Measurements from ENCODE around the gene BEND7.

The BEND7 gene

DNA sequence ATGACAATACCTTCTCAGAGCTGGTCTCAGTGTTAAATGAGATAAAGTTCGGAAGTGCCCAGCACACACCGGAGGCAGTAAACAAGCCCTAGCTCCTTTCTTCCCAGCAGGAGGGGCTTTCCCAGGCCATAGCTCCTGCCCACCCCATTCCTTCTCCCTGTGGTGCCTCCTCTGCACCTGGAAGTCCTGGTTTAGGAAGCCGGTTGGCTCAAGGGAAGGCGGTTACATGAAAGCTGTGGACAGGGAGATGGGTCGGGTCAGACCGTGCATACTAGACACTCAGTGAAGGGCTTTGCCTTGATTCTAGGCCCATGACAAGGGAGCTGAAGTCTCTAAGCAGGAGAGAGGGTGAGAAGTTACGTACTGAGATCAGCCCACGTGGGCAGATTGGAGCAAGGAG, 8.6 kb downstream of the BEND7 start:
- no peak for FAIRE-seq

DNA sequence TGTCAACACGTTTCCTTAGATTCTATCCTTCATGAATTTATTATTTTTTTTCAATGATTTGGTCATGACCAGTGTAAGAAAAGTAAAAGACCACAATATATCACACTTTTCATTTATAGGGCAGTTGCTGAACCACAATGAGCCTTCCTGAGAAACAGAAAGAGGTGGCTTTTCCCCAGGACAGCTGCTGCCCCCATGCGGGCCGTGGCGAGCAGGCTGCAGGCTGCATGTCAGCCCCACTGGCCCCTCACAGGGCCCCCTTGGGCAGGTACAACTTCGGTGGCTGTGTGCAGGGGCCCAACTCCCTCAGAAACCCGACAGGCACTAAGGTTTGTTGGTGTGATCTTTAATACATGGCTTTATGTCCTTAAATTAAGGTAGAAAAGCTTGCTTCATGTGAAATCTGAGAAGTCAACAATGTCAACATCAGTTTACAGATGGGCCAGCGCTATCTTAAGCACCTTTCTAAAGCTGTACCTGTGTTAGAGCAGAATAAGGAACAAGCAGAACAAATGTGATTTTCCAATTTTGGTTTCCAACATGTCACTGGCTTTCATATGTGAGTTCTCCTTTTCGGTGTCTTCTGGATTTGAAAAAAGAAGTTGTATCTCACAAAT, 10.6 kb downstream of the BEND7 start:
- FAIRE-seq: no peak

DNA sequence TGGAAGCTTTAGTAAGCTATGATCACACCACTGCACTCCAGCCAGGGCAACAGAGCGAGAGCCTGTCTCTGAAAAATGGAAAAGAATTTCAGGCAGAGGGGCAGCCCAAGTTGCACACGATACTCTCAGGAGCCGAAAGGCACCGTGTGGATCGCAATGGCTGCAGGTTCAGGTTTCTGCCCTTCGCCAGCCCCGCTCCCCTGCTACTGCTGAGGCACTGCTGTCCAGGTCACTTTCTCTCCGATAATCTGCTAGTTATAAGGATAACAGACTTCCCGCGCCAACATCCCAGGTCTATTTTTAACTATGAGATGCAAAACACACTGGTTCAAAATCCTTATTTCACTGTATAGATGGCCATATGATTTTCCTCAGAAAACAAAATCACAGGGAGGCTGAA, 11.1 kb downstream of the BEND7 start:
- FAIRE-seq: no peak

DNA sequence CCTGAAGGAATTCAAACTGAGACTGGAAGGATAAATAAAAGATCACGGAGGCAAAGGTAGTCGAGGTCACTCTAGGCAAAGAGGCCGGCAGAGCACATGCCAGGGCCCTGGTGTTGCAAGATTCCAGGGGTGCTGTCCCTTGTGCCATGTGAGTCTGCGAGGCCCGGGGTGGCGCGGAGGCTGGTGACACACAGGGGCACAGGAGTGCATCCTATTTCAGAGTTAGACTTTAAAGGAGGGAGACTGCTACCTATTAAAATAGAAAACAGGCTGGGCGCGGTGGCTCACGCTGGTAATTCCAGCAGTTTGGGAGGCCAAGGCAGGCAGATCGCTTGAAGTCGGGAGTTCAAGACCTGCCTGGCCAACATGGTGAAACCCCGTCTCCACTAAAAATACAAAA, 12.6 kb downstream of the BEND7 start:
- no peak for FAIRE-seq

DNA sequence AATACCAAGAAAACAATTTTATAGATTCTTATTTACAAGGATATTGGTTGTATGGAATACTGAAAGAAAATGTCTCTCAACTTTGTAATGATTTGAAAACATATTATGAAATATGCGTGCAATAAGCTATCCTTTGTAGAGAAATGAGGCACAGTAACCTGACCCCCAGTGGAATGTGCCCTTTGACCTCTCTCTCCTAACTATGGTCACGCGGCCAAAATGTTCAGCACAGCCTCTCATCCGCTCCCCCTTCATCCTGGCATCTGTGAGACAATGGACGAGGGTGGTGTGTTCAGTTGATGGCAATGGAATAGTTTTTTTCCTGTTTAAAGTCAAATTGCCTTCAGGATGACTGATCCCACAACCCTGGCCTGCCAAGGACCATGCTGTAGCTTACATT, 13.3 kb downstream of the BEND7 start:
- FAIRE-seq: no peak

DNA sequence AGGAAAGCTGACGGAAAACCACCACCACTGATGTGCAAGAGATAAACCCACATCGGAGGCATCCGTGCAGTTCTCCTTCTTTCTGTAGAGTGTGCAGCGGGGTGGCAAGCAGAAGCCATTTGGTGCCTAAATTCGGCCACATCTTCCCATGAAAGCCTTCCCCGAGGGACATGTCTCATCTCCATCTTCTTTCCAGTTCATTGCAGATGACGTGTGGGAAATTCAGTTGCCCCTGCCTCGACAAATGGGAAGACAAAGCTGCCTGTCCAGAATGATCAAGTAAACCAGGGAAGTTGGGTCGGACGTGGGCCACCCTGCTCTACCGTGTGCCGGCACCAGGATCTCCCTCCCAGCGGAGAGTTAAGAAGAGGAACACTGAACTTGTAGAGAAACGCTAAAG, 14.5 kb downstream of the BEND7 start:
- FAIRE-seq: no peak

DNA sequence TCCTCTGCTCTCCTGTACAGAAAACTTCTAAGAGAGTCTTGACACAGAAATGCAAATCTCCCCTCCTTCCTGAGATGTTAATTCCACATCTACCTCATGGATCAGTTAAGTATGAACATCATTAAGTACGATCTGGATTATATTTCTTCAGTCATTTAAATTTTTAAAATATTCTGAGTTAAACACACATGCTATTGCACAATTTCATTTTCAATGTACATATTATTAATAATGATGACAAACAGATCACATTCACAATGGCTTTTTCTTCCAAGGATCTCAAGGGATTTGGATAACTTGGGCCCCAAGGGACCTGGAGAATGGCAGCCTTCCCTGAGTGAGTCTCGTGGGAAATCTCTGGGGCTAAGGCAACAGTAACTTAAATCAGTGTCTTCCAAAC, 16.2 kb downstream of the BEND7 start:
- no peak for FAIRE-seq

DNA sequence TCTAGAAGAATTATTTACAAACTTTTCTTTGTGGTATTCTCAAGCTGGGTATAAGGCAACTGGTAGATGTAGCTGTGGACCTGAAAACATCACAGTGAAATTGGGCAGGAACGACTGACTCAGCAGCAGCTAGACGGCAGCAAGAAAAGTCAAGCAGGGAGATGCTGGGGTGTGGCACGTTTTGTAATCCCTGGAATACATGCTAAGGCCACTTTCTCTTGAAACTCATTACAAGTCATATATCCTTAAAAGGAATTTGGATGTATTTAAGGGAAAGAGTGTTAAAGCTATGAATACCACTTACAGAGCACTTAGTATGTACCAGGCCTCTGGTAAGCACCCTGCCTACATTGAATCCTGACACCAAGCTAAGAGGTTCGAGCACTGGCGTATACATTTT, 17.4 kb downstream of the BEND7 start:
- no peak for FAIRE-seq

DNA sequence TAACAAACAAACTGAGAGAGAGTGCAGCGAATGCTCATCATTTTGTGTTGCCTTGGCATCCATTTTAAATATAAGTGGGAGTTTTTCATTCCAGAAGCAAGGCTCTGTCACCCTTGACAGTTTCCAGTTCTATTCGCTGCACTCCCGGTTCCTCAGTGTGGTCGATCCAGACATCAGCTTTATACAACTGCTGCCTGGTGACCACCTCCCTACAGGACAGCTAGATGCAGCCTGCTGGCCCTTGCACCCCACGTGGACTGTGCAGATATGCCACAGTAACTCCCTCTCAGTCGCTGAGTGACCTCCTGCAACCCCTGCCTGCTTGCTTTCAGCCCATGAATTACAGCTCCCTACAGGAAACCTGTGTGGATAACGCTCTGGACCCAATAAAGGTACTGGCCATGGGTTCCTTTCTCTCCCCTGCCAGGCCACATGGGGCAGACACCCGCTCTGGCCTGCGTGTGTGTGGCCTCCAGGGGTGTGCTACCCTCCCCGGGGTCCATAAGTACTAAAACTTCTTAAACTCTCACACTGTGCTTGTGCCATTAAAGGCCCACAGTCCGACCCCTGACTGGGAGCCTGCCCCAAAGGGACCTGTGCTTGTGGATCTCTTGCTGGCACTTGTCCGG, 23.6 kb downstream of the BEND7 start:
- FAIRE-seq: no peak

DNA sequence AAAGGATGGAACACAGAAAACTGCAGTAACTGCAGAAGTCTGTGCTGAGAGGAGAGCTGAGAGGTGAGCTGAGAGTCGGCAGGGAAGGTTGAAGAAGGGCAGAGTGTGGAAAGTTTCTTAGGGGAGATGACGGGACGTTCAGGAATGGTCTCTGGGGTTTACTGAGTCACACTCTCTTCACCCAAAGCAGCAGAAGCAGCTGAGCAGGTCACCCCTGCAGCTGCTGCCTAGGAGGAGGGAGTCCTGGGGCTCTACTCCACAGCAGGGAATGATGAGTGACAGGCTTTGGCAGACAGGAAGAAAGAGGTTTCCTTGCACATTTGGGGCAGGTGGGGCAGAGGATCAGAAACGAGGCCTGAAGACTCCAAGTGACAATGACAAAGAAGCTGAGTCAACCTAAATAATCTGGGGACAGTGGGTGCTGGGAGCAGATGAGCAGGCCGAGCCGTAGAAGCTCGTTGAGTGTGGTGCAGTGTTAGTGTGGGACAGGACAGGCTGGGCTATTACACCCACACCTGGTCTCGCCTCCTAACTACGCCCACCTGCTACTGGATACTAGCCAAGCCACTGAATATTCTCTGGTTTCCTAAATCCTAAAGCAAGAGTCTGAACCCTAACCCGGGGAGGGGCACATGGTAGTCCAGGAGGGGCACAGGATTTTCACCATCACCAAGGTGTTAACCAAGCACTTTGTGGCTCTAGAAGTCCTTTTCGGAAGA, 24.9 kb downstream of the BEND7 start:
- no peak for FAIRE-seq

DNA sequence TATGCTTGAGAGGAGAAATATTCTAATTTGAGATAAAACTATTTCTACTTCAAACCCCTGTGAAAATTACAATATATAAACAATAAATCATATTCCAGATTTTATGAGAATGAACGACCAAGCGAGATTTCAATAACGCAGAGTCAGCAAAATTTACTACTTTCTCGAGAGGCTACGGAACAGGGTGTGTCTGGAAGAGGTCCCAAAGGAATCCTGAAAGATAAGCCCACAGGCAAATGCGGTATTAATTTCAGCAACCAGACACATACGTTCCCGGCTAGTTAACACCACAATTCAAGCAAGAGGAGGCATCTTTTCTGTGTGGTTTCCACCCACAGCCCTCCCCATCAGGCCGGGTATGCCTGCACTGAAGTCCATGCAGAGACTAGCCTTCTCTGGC, 26.4 kb downstream of the BEND7 start:
- no peak for FAIRE-seq

DNA sequence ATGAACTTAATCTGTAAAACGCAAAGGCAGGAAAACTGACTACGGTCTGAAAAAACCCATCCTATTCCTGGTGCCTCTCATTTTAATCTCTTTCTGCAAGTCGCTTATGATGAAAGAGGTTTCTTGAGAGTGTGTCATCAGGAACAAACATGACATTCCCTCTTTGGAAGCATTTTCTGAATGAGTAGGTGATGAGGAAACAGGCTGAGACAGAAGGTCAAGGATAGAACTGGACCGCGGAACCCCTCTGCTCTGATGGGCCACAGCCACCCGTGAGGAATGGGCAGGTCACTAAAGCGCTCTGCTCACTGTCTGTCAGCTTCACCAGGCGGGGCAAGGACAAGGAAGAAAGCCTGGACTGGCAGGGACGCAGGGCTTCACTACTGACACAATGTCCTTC, 28.6 kb downstream of the BEND7 start:
- FAIRE-seq: no peak

DNA sequence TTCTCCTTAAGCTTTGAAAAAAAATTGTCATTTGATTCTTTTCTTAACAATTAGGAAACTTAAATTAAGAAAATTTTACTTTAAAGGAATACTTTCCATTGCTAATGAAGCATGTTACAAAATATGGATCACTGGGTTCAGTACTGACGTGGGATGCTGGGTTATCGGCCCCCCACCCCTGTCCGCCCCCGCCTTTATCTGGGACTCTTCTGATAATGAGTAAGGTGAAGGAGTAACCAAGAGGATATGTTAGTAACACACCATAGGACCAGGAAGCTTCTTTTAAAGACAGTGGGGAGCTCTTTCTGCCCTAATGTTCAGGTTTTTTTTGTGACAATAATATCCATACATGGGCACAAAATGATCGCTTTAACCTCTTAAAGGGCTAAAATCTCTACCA, 29.7 kb downstream of the BEND7 start:
- no peak for FAIRE-seq

DNA sequence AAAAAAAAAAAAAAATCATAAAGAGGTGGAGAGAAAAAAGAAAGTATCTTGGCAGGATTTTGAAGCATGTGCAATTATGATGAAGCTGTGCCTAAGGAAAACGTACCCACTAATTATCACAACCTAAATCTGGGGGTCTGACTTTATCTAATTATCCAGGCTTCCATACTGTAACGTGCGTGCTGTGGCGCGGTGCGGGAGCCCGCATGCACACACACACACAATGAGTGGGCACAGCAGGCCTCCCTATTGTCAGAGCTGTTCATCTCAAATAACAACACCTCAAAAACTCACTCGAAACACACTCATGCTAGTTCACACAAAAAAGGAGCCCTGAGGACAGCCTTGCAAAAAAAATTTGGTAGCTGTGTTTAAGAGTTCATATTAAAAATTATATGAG, 31.9 kb downstream of the BEND7 start:
- no peak for FAIRE-seq

DNA sequence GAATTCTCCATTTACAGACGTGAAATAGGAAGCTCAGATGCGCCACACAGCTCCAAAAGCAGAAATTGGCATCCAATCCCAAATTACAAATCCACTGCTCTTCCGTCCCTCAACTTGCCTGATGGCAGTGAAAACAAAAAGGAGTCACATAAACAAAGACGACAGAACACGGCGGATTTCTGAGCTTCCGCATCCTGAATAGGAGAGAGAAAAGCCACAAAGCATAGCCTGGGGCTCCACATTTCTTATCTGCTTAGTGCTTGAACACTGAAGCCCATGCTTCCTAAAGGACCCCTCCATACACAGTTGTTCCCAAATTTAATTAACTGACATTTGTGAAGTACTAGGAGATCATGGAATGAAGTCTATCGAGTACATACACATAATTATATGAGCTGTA, 32.6 kb downstream of the BEND7 start:
- FAIRE-seq: no peak

DNA sequence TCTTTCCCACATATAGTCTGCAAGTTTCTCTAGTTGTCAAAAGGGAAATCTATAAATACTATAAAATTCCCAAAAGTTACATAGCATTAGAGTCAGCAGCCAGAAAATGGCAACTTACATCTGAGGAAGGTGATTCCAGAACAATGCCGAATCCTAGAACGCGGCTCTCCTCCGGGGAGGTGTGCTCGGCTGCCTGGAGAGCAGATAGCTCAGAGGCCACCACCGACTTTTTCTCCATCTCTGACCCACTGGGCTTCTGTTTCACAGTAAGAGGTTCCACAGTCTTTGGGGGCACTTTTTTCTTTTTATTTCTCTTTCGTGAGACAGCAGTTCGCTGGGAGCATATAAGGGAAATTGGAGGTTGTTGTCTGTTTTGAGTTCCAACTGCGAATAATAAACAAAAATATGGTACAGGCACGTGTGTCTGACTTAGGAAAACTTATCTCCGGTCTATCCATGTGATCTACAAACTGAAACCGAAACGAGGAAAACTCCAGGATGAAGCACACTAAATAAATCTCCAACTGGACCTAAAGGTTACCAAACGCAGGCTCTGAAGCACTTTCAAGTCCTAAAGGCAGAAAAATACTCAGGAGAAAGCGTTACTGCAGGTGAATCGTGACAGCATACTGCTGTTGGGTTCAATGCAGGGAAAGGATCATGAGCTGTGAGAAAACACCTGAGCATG, 36.2 kb downstream of the BEND7 start:
- no peak for FAIRE-seq

DNA sequence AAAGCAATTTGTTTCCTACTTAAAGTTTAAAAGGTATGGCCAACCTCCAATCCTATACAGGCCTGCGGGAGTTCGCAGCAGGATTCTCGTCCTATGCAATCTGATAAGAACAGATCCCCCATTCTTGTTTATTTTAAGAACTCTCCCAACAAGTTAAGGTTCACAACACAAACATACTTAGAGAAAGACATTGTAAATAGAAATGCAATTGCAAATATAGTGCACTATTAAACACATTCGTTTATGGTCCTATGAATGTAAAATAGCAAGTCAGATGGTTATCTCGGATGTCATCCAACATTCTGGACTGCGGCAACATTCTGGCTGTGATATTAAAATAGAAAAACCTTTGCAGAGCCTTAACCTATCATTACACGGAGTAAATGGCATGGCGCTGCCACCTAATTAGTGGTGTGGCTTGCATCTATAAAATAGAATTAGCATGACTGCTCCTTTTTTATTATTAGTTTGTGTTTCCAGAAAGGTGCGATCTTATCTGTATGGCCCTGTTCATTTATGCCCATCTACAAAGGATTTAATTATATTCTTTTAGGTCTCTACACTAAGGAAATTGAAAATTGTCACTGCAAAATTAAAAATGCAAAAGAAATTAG, 37.0 kb downstream of the BEND7 start:
- no peak for FAIRE-seq

DNA sequence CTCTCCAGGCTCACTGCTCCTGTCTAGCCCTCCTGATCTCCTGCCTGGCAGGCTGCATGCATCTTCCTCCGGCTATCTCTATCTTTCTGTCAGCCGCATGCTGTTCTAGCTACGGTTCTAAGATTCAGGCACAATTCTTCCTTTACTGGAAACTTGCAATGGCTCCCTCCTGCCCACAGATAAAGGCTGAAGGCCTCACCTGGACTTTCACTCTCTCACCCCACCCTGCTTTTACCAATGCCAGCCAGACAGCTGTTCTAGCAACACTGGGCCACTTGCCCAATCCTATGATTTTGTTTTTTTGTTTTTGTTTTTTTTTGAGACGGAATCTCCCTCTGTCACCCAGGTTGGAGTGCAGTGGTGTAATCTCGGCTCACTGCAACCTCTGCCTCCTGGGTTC, 38.3 kb downstream of the BEND7 start:
- FAIRE-seq: no peak

DNA sequence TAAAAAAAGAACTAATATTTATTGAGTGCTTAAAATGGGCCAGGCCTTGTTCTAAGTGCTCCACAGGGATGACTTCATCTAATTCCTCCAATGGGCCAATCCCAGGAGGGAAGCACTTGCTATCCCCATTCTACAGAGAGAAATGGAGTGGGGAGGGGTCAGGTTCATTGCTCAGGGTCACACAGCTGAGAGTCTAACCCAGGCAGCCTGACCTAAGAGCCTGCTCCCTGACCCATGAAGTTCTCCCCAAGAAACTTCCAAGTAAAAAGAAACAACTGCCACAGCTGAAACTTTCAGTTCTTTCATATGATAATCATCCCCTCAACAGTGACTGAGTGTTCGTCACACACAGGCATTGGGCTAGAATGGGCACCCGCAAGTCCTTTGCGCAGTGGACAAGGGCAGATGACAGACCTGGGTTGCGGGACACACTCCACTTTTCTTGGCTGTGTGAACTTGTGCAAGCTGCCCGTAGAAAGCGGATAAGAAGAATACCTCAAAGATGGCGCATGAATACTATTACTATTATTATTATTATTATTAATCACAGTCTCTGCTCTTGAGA, 39.7 kb downstream of the BEND7 start:
- no peak for FAIRE-seq

DNA sequence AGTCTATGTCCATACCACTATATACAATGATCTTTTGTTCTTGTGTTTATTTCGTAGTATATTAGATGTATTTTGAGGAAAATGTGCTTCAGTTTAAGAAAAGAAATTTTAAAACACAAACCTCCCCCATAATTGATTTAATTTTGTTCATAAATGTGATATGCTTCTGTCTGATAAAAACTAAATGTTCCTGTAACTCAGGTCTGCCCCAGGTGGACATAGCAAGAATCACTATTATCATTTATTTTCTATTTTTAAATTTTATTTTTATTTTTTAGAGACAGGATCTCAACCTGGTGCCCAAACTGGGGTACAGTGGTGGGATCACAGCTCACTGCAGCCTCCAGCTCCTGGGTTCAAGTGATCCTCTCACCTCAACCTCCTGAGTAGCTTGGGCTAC, 43.2 kb downstream of the BEND7 start:
- FAIRE-seq: peak; percentile 72

DNA sequence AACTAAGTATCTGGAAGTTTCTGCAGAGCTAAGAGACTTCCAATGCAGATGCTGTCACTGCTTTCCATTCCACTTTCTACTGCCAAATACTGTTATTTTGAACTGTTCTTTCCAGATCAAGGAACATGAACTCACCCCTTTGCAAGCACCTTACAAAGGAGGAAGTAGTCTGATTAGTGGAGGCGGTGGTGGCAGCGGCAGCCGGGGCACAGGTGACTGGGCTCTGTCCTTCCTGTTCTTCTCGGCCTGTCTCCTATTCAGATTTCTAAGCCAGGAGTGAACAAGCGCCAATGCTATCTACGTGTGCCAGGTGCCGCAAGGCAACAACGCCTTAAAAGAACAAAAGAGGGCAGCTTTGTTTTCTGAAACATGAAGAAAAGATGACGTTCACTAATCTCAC, 44.9 kb downstream of the BEND7 start:
- no peak for FAIRE-seq

DNA sequence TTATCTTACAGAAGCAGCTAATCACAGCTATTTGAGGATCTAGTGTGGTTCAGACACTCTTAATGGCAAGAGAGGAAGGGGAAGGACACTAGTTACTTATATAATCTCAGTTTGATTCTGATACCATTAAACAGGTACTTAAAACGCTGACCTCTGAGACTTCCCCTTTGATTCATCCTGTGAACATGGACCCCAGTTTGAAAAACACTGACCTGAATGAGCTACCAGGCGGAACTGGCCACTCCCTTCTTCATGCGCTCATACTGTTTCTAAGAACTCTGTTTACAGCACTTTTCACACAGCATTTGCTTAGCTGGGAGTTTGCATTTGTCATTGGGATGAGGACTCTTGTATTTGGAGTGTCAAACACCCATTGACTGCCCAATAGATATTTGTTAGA, 45.7 kb downstream of the BEND7 start:
- FAIRE-seq: no peak

DNA sequence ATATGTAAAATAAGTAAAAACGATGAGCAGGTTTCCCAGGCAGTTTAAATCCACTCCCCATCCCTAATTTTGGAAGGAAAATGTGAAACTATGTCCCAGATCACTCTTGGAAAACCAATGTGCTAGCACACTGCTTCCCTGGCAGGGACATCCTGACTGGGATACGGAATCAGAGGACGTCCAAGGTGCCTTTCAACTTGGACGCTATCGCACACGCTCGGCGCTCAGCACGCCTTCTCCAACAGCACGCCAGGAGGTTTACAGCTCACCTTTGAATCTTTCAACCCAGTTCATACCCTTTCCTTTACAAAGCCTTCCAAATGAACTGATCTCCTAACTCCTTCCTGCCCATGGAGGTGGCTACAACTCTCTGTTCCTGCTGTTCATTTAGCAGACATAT, 47.1 kb downstream of the BEND7 start:
- FAIRE-seq: no peak

Data from G401.6 (cell line).